Adipose tissue (tissue), 3 donors: Measurements from ENCODE around the gene YJU2. TPM values are rescaled to one million over a fixed set of nuclear protein-coding genes. Genes with fewer than 3 reads are reported as not detected.
"Not testable (repeated sequence)": the region's sequence is repeated elsewhere in the genome, so short reads cannot be mapped to it uniquely, and the experiment has no call there.

ENCODE experiments used
- H3K27ac ChIP-seq: one replicate; pipeline ENCODE4 v1.5.1; 2013; ENCODE audit warnings: low read depth, low read length
- WGBS, 3 donors: extraction: QIAGEN DNeasy Blood & Tissue Kit; methylation state at CpG; one replicate each; pipeline ENCODE4 v1.1.7; 2013; 5-methylcytosine and 5-hydroxymethylcytosine counted together
- polyA plus RNA-seq, 3 donors: library from polyadenylated mRNA; stranded (reverse); fragments of 200-250 nt; gene quantifications; one replicate each; pipeline ENCODE4 v1.2.3, GENCODE V29; 2013
- donor health status: healthy with polysubstance abuse.
- donor health status: Bipolar disorder and iron deficiency.
- donor health status: healthy.

YJU2 gene
- polyA plus RNA-seq, 3 donors = 20.9 to 27.1 (median 21.6) TPM

GRCh38 chr19:4260613-4261191, 13.8 kb downstream of the YJU2 start:
- 80 to 95% (median 85%) methylated on average over 11 of the region's 11 CpGs for WGBS, 3 donors
- H3K27ac ChIP-seq = no peak overlapping the region

- H3K27ac ChIP-seq = no peak overlapping the region
- 71 to 74% (median 73%) methylated on average over 4 of the region's 4 CpGs for WGBS, 3 donors
Observed at GRCh38 chr19:4264812-4265211, 17.9 kb downstream of the YJU2 start.

DNA sequence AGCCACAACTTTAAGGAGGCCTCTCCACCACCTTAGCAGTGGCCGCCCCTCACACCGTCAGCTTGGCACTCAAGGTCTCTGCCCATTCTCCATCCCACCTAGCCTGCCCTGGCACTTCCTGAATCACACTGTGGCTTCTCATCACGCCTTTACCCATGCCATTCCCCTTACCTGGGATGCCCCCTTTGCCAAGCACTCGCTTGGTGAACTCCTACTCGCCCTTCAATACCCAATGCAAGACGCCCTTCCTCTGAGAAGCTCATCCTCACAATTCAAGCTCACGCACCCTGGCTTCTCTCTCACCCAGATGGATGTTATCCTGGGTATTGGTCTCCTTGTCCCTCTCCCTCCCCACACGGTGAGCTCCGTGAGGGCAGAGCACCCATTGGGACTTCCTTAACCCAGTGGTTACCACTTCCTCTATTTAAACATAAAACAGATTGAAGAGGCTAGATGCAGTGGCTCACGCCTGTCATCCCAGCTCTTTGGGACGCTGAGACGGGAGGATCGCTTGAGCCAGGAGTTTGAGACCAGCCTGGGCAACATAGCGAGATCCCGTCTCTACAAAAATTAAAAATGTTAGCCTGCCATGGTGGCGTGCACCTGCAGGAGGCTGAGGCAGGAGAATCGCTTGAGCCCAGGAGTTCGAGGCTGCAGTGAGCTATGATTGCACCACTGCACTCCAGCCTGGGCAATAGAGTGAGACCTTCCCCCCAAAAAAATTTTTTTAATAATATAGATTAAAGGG, 19.5 kb downstream of the YJU2 start:
- H3K27ac ChIP-seq = no peak overlapping the region
- WGBS, 3 donors = 84 to 91% (median 87%) methylated on average over 18 of the region's 18 CpGs

DNA sequence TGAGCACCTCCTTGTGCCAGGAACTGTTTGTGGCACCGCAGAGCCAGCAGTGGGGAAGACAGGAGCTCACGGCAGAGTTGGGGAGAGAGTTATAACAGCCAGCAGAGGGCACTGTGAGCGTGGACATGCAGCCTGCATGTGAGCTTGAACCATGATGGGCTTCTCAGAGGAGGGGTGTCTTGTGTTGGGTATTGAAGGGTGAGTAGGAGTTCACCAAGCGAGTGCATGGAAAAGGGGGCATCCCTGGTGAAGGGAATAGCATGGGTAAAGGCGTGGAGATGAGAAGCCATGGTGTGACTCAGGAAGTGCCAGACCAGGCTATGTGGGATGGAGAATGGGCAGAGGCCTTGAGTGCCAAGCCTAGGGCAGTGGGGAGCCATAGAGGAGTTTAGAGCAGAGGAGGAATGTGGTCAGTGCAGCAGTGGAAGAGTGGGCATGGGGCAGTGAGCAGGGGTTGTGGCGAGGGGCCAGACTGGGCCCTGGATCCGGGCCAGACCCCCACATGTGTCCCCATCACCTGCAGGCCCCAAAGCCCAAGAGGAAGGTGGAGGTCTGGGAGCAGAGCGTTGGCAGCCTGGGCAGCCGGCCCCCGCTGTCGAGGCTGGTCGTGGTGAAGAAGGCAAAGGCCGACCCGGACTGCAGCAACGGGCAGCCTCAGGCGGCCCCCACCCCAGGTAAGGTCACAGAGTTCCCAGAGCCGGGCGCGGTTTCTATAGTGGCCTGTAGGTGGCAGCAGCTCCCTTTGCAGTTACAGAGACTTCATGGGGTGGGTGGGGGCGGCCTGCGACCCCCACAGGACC, 20.4 kb downstream of the YJU2 start:
- WGBS, 3 donors = 42 to 47% (median 42%) methylated on average over 19 to 21 of the region's 21 CpGs
- no peak overlapping the region for H3K27ac ChIP-seq

DNA sequence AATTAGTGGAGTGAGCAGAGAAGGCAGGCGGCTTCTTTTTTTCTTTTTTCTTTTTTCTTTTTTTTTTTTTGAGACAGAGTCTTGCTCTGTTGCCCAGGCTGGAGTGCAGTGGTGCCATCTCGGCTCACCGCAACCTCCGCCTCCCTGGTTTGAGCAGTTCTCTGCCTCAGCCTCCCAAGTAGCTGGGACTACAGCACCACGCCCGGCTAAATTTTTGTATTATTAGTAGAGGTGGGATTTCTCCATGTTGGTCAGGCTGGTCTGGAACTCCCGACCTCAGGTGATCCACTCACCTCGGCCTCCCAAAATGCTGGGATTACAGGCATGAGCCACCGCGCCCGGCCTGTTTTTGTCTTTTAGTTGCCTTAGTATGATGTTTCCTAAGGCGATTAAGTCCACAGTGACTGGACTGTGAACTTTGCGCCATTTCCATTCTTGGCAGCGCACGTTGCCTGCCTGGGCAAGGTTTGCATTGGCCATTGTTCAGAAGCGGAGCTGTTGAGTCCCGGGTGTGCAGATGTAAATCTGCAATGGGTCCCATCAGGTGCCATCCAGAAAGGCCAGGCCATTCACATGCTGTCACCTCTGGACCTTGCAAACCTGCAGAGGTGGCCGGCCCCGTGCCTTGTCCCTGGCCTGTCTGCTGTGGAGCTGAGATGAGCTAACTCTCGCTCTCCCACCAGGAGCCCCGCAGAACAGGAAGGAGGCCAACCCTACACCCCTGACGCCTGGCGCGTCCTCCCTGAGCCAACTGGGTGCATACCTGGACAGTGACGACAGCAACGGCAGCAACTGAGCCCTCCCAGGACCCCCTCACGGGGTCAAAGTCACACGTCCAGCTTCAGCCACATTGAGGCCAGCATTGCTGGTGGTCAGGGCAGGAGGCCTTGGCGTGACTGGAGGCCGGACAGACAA, 21.3 kb downstream of the YJU2 start:
- H3K27ac ChIP-seq = no peak overlapping the region
- WGBS, 3 donors = 74 to 89% (median 88%) methylated on average over 30 of the region's 30 CpGs

GRCh38 chr19:4268816-4269430, 22.0 kb downstream of the YJU2 start:
- WGBS, 3 donors = 85 to 89% (median 85%) methylated on average over 13 of the region's 13 CpGs
- no peak overlapping the region for H3K27ac ChIP-seq

- H3K27ac ChIP-seq = no peak overlapping the region
- 74 to 80% (median 75%) methylated on average over 10 of the region's 10 CpGs for WGBS, 3 donors
Observed at GRCh38 chr19:4272894-4273293, 26.0 kb downstream of the YJU2 start.

DNA sequence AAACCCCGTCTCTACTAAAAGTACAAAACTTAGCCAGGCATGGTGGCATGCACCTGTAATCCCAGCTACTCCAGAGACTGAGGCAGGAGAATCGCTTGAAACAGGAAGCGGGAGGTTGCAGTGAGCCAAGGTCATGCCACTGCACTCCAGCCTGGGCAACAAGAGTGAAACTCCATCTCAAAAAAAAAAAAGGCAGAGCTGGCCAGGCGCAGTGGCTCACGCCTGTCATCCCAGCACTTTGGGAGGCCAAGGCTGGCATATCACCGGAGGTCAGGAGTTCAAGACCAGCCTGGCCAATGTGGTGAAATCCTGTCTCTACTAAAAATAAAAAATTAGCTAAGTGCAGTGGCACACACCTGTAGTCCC, 27.4 kb downstream of the YJU2 start:
- 66 to 88% (median 86%) methylated on average over 6 of the region's 6 CpGs for WGBS, 3 donors
- H3K27ac ChIP-seq = not testable (repeated sequence)

DNA sequence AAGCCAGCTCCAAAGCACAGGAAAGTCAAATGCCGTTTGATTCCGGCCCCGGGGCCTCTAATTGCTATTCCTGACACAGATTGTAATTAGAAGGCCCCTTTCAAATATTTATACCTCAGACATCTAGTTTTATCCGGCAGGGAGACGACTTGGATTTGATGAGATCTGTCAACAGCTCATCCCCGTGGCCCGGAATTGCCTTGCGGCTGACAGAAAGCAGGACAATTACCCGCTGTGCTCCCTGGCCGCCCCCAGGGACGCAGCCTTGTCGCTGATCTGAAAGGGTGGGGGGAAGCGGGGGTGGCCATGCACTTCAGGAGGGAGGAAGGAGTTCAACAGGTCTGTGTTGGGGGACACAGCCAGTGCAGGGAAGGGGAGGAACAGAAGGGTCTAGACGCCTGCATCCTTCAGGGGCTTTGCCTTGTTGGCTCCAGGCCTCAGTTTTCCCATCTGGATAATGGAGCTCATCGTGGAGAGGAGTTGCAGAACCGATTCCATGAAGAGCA, 30.4 kb downstream of the YJU2 start:
- 28 to 54% (median 52%) methylated on average over 16 of the region's 16 CpGs for WGBS, 3 donors
- no peak overlapping the region for H3K27ac ChIP-seq

- no peak overlapping the region for H3K27ac ChIP-seq
- 19 to 27% (median 27%) methylated on average over 4 of the region's 4 CpGs for whole genome bisulfite sequencing, 3 donors
Observed at GRCh38 chr19:4278010-4278409, 31.1 kb downstream of the YJU2 start.

- H3K27ac ChIP-seq = no peak within 1 kb of the TSS
- 1 to 4% (median 2%) methylated on average over 37 to 44 of the region's 44 CpGs for WGBS, 3 donors
Observed at GRCh38 chr19:4278419-4279266, 31.8 kb downstream of the YJU2 start, which contains the start of gene SHD. TSS of gene SHD (plus strand) at chr19:4279266. CDS start at chr19:4280064, 798 bp downstream.

- no peak overlapping the region for H3K27ac ChIP-seq
- 0 to 2% (median 0%) methylated on average over 22 to 29 of the region's 30 CpGs for WGBS, 3 donors
Observed at GRCh38 chr19:4279267-4279529, 32.3 kb downstream of the YJU2 start.

- 2 to 3% (median 3%) methylated on average over 40 to 71 of the region's 71 CpGs for WGBS, 3 donors
Observed at GRCh38 chr19:4279530-4280422, 32.9 kb downstream of the YJU2 start.

GRCh38 chr19:4284176-4284958, 37.5 kb downstream of the YJU2 start:
- WGBS, 3 donors = 33 to 52% (median 36%) methylated on average over 20 of the region's 20 CpGs
- no peak overlapping the region for H3K27ac ChIP-seq

More at GRCh38 chr19:4279530-4280422, 32.9 kb downstream of the YJU2 start:
- no peak overlapping the region for H3K27ac ChIP-seq

DNA sequence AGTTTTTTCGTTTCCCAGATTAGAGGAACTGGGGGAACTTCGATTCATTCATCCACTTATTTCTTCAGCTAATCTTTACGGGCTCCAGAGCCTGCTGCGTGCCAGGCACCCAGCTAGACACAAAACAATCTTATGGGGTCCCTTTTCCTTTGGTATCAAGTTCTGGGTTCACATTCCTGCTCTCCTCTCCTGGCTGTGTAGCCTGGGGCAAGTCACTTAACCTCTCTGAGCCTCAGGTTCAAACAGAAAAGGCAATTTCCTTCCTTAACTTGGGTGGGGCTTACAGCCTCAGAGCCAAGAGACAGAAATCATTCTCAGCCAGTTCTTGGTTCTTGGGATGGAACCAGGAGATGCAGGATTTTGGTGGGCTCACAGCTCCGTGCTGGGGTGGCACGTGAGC, 38.1 kb downstream of the YJU2 start:
- WGBS, 3 donors = 66 to 76% (median 73%) methylated on average over 6 of the region's 6 CpGs

More for the DNA sequence above, 38.1 kb downstream of the YJU2 start:
- H3K27ac ChIP-seq = no peak overlapping the region
